Measurements from ENCODE around the gene UMOD. TPM values are rescaled to one million over a fixed set of nuclear protein-coding genes. Genes with fewer than 3 reads are reported as not detected.
A peak's percentile ranks its signal among the peaks of the same experiment; 100 is the strongest.

Gene UMOD
- total RNA-seq, 2 experiments from 2014 or later: not detected

DNA sequence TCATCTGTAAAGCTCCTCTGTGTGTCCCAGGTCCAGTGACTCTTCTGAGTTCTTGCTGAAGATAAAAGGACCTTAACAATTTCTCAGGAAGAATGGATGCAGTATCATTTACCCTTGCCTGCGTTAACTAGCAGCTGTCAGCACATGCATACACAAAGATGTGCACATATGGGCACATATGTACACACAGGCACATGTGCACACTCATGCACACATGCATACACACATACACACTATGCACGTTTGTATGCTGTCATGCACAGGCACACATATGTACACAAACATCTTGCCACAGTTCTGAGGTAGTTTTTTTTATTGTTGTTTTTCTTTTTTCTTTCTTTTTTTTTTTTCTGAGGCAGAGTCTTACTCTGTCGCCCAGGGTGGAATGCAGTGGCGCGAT, 50.1 kb downstream of the UMOD start:
- Histone ChIP-seq H3K36me3 (ENCODE audit: insufficient read depth, low read length) (no peaks in the 10 kb centered on the region), H3K4me3 (ENCODE audit: low read depth, low read length, poor library complexity, severe bottlenecking) (no peak overlapping the region), H3K4me2 (ENCODE audit: low read length) (no peak overlapping the region), H3K27ac (ENCODE audit: low read depth, low read length, poor library complexity, severe bottlenecking) (no peak overlapping the region), H2AFZ (ENCODE audit: low read length) (no peak overlapping the region), H3K9me2 (ENCODE audit: insufficient read depth, low read length) (no peaks in the 10 kb centered on the region), H3K4me1 (ENCODE audit: insufficient read depth, low read length, poor library complexity, severe bottlenecking) (no peaks in the 10 kb centered on the region), H4K20me1 (ENCODE audit: insufficient read depth, low read length) (no peaks in the 10 kb centered on the region), H3K79me2 (ENCODE audit: insufficient read depth, low read depth, low read length) (no peaks in the 10 kb centered on the region), H3K9me3 (ENCODE audit: low read length) (no peaks in the 10 kb centered on the region)
- no peak for TF ChIP-seq EZH2phosphoT487 (IDR thresholded peaks at IDR 0.05; ENCODE audit: borderline replicate concordance, low read depth, low read length)
- TF ChIP-seq, protein P1, sequence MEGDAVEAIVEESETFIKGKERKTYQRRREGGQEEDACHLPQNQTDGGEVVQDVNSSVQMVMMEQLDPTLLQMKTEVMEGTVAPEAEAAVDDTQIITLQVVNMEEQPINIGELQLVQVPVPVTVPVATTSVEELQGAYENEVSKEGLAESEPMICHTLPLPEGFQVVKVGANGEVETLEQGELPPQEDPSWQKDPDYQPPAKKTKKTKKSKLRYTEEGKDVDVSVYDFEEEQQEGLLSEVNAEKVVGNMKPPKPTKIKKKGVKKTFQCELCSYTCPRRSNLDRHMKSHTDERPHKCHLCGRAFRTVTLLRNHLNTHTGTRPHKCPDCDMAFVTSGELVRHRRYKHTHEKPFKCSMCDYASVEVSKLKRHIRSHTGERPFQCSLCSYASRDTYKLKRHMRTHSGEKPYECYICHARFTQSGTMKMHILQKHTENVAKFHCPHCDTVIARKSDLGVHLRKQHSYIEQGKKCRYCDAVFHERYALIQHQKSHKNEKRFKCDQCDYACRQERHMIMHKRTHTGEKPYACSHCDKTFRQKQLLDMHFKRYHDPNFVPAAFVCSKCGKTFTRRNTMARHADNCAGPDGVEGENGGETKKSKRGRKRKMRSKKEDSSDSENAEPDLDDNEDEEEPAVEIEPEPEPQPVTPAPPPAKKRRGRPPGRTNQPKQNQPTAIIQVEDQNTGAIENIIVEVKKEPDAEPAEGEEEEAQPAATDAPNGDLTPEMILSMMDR (conservative IDR thresholded peaks at IDR 0.05; ENCODE audit: low read length): no peak
- DNase-seq (ENCODE audit: low spot score): no peak
- ChIA-PET CTCF (ENCODE audit: unreplicated experiment) (no interaction called here), POLR2A (interaction anchor here (0.6 kb wide), 1 partner anchor 463 kb away, joined by 3 read pairs; no protein-coding TSS in a partner anchor)
- intact Hi-C loops (cut with micrococcal nuclease; ENCODE audit: unreplicated experiment): loop anchor here (5.0 kb wide), 1 partner anchor 105 kb away; no protein-coding TSS in a partner anchor
- no TSS peak for BruUV-seq (replicated peaks)

DNA sequence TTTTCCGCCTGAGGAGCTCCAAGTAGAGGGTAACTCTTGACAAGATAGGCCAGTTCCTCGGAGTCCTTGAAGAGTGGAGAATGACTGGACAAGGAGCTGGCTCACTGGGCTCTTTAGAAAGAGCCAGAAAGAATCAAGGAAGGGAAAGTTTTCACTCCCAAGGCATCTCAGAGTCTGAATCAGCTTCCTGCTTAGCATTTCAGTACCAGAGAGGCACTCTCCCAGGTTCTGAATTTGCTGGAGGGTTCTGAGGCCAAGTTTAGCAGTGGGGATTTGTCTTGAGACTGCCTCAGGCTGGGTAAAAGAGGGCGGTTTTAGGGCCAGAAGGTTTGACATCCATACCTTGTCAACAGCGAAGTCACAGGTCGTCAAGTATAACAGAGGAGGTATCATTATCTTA, 50.7 kb downstream of the UMOD start:
- no TSS peak for BruUV-seq (replicated peaks)
- no peak for TF ChIP-seq EZH2phosphoT487 (IDR thresholded peaks at IDR 0.05; ENCODE audit: borderline replicate concordance, low read depth, low read length)
- TF ChIP-seq, protein P1 (conservative IDR thresholded peaks at IDR 0.05; ENCODE audit: low read length): no peak
- DNase-seq (ENCODE audit: low spot score): no peak
- no peak overlapping the region for H3K4me3 ChIP-seq (ENCODE audit: low read depth, low read length, poor library complexity, severe bottlenecking)
- no peaks in the 10 kb centered on the region for H4K20me1 ChIP-seq (ENCODE audit: insufficient read depth, low read length)
- intact Hi-C loops (cut with micrococcal nuclease; ENCODE audit: unreplicated experiment): loop anchor here (2.0 to 5.0 kb wide), 2 partner anchors 105 to 395 kb away; no protein-coding TSS in a partner anchor
- H2AFZ ChIP-seq (ENCODE audit: low read length): no peak overlapping the region
- no peak overlapping the region for H3K27ac ChIP-seq (ENCODE audit: low read depth, low read length, poor library complexity, severe bottlenecking)
- H3K79me2 ChIP-seq (ENCODE audit: insufficient read depth, low read depth, low read length): no peaks in the 10 kb centered on the region
- H3K9me3 ChIP-seq (ENCODE audit: low read length): no peaks in the 10 kb centered on the region
- H3K36me3 ChIP-seq (ENCODE audit: insufficient read depth, low read length): no peaks in the 10 kb centered on the region
- POLR2A ChIA-PET: no interaction called here
- CTCF ChIA-PET (ENCODE audit: unreplicated experiment): no interaction called here
- no peaks in the 10 kb centered on the region for H3K4me1 ChIP-seq (ENCODE audit: insufficient read depth, low read length, poor library complexity, severe bottlenecking)
- no peak overlapping the region for H3K4me2 ChIP-seq (ENCODE audit: low read length)
- no peaks in the 10 kb centered on the region for H3K9me2 ChIP-seq (ENCODE audit: insufficient read depth, low read length)

DNA sequence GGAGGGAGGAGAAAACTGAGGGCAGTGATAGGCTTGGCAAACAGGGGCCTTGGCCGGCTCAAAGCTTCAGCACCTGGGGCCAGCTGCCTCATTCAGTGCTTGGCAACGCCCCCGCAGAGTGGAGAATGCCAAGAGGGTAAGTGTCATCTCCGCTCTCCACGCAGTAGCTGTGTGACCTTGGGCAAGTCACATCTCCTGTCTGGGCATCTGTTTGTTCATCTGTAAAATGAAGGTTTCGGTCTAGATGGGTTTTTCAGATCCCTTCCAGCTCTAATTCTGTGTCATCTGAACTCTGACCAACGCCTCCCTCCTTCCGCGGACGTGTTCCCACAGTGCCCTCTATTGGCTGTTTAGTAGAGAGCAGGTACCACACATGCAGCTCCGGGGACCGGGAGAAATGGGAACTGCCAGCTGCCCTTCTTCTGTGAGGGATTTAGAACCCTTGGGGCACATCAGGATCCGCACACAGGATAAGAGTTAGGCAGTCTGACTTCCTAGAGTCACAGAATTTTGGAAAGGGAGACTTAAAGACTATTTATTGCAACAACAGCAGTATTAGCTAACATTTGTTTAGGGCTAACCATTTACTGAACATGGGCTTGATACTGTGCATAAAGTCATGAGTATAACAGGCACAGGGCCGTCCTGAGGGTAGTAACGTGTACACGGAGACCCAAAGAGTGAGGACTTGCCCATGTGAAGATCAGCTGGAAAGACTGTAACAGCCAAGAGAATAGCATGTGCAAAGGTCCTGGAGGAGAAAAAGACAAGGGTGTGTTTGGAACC, 52.0 kb downstream of the UMOD start:
- Histone ChIP-seq H2AFZ (ENCODE audit: low read length) (no peak overlapping the region), H3K9me3 (ENCODE audit: low read length) (no peaks in the 10 kb centered on the region), H3K27ac (ENCODE audit: low read depth, low read length, poor library complexity, severe bottlenecking) (no peak overlapping the region), H3K79me2 (ENCODE audit: insufficient read depth, low read depth, low read length) (no peaks in the 10 kb centered on the region), H4K20me1 (ENCODE audit: insufficient read depth, low read length) (no peaks in the 10 kb centered on the region), H3K9me2 (ENCODE audit: insufficient read depth, low read length) (no peaks in the 10 kb centered on the region), H3K4me2 (ENCODE audit: low read length) (no peak overlapping the region), H3K4me3 (ENCODE audit: low read depth, low read length, poor library complexity, severe bottlenecking) (no peak overlapping the region), H3K36me3 (ENCODE audit: insufficient read depth, low read length) (no peaks in the 10 kb centered on the region), H3K4me1 (ENCODE audit: insufficient read depth, low read length, poor library complexity, severe bottlenecking) (no peaks in the 10 kb centered on the region)
- CTCF ChIA-PET (ENCODE audit: unreplicated experiment): interaction anchor here (0.6 to 1.4 kb wide), 2 partner anchors 393 to 713 kb away, joined by 3 to 6 read pairs; no protein-coding TSS in a partner anchor
- POLR2A ChIA-PET: no interaction called here
- TF ChIP-seq, protein P1 (conservative IDR thresholded peaks at IDR 0.05; ENCODE audit: low read length): peak; percentile 87
- TF ChIP-seq EZH2phosphoT487 (IDR thresholded peaks at IDR 0.05; ENCODE audit: borderline replicate concordance, low read depth, low read length): no peak
- BruUV-seq (replicated peaks): no TSS peak
- intact Hi-C loops (cut with micrococcal nuclease; ENCODE audit: unreplicated experiment): loop anchor here (2.0 to 5.0 kb wide), 2 partner anchors 103 to 394 kb away; no protein-coding TSS in a partner anchor
- DNase-seq (ENCODE audit: low spot score): peak; percentile 52
